Fibroblast of skin of scalp (primary cell): ENCODE data around the gene CMIP.
"Not testable (repeated sequence)": the region's sequence is repeated elsewhere in the genome, so short reads cannot be mapped to it uniquely, and the experiment has no call there.

ENCODE experiments used
- DNase-seq: peaks from one replicate; pipeline ENCODE4 v3.0.0-alpha.2; 2013

CMIP gene

DNA sequence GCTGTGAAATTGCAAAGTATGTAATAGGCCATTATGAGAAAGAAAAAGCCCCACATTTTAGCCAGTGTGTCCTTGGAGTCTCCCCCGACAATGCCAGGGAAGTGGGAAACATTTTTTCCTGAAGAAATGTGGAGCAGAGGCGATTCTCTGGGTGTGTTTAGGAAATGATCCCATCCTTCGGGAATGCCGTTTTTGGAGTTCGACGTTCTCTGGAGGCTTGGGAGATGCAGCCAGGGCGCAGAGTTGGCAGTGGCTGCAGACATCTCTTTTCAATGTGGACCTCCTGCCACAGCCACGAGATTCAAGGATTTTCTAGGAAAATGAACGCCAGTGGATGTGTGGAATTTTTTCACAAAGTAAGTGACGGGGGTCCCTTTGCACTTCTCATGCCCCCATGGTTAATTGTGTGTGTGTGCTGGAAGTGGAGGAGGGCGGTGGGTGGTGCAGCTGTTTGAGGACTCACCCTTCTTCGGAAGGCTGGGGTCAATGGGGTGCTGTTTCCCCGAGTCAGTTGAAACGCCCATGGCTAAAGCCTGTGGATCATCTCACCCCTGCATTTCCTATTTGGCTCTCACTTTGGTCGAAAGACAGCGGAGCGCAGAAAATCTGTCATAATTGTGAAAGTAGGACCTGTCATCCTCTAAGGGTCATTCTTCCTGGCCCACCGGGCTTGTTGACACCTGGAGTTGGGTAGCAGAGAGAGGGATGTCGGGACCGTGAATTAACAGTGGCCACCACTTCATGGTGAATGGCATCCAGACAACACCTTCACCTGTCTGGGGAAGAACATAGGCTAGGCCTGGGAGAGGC is 73.2 kb downstream of the CMIP start:
- peak; percentile 84 for DNase-seq

DNA sequence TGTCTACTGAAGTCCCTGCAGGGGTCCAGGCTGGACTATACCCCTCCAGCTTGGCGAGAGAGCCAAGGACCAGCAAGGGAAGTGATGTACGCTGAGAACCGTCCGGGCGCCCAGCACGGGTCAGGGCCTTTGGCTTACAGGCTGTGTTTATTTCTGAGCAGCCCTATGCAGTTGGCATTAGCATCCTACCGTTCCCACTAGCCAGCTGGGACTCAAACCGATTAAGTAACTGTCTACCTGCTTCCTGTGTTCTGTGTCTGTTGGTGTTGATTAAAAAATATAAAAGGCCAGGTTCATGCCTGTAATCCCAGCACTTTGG is 73.8 kb downstream of the CMIP start:
- no peak for DNase-seq

DNA sequence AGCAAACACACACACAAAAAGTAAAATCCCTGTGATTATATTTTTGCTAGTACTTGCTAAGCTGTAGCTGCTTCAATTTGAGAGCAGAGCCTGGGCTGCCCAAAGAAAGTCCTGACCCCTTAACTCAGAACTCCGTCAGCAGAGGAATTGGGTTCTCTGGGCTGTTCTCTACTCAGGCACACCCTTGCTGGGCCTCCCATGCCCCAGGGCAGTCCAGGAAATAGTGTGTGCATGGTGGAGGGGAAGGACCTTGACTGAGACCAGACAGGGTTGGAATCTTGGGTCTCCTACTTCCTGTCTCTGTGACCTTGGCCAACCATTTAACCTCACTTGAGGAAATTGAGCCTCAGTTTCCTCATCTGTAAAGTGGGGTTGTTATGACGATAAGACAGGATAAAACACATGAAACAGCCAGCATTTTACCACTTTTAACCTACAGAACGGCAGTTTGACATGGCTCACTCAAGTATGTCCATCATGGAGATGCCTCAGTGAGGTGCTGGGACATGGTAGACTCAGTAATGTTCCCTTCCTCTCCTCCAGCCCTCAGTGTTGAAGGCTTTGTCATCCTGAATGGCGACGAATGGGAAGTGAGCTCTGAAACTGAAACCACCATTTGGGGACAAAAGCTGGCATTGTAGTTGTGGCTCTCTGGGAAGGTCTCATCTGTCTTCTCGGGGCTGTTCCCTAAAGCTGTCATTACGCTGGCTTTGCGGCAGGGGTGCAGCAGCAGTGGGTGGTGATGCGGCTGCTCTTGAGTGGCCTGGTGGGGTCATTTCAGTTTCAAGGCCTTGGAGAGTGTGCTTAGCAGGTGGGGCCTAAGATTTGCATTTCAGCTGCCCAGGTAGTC is 74.9 kb downstream of the CMIP start:
- no peak for DNase-seq

DNA sequence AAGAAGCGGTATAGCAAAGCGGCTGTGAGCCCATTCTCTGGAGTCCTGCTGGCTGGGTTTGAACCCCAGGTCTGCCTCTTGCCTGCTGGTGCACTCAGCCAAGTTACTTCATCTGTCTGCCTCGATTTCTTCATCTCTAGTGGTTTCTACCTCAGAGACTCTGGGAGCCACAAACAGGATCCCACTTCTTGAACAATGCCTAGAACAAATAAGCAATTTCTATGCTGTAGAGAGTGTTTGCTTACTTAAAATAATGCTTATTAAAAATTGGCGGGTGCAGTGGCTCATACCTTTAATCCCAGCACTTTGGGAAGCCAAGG is 75.5 kb downstream of the CMIP start:
- DNase-seq: no peak

DNA sequence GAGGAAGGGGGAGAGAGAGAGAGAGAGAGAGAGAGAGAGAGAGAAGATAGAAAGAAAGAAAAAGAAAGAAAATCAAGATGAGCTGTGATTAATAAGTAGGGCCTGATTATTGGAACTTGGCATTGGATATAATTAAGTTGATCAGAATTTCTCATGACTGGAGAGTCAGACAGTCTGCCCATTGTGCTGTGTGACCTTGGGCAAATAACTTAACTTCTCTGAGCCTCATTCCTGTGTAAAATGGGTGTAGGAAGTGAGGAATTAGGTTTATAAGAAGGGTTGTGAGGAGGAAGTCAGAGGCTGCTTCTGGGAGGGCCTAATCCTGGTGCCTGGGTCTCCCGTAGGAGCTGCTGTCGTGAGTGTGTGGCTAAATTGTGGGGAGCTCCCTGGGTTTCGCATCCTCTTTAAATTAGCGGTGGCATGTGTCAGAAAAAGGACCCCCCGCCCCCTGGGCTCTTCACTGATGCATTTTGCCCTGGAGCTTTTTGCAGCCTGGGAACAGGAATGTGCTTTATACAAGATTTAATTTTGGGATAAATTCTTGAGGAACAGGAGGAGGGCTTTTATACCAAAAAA is 76.0 kb downstream of the CMIP start:
- DNase-seq: peak; percentile 38

DNA sequence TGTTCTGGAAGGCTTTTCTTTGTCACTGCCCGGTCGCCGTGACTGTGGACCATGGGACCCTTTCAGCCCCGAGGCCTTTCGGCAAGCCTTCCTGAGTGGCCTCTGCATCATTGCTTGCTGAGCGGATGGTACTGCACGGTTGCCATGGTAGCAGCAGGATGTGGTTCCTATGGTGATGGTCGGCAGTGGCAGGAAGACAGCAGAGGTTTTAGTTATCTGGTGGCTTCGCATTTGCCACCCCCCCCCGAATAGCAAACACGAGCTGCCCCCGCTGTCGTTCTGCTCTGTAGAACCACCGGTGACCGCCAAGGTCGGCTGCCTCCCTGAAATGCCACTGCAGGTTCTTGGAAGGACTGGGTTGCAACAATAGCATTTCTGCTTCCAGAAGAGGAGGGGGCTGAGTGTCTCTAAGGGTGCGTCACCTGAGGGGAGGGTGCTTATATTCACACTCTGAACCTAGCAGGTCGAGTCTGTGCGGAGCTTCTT is 76.6 kb downstream of the CMIP start:
- DNase-seq: no peak

DNA sequence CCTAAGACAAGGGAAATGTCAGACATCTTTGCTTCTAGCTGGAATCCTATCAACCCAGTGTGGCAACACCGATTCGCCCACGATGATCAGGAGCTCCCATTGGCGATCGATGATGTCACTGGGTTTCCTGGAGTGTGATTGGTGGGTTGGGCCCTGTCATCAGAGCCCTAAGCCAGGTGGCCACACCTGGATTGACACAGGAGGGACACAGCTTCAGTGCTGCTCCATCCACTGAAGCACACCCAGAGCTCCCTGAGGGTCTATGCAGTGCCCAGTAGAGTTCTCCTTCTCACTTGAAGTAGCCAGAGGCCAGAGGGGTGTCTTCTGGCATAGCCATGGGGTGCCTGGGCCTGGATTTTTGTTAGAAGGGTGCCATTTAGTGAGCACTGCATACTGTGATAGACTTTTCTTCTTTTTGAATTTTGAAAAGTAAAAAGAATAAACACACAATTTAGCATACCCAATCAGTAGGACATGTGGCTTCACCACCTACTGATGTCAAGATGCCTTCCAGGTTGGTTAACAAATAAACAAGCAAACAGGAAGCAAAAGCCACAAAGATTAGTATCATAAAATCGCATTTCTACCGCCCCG is 77.6 kb downstream of the CMIP start:
- DNase-seq: no peak

DNA sequence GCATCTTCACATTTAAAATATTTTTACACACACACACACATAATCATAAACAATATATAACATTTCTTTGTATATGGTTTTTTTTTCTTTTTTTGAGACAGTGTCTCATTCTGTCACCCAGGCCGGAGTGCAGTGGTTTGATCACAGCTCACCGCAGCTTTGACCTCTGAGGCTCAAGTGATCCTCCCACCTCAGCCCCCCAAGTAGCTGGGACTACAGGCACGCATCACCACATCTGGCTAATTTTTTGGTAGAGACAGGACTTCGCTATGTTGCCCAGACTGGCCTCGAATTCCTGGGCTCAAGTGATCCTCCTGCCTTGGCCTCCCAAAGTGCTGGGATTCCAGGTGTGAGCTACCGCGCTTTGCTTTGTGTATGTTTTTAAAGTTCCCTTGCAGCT is 78.2 kb downstream of the CMIP start:
- DNase-seq: not testable (repeated sequence)

DNA sequence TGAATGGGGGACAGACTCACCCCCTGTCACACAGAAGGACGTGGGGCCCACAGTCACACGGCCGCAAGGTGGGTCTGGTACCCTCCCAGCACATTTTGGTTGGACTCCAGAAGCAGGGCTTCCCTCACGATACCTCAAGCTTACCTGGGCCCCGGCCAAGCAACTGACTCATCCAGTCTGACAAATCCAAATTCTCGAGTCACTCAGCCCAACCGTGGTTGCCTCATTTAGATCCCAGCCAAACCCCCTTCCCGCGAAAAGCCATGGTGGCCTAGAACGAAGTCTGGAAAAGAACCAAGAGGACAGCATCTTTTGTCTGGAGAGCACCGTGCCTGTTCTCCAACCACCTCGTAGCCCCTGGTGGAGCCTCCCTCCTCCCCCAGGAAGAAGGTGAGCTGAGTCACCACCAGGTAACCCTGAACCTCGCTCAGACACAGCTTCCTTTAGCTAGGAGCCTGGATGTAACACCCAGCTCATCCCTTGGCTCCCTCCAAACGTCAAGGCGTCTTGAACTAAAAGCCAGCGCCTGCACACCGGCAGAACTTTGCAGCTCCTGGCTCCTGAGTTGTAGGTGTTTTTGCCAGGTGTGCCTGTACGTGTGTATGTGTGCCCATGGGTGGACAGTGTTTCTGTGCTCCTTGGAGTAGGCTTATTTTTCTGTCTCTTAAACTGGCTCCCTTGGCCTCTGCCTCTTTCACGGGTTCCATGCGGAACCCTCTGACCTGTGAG is 78.9 kb downstream of the CMIP start:
- DNase-seq: peak; percentile 75

DNA sequence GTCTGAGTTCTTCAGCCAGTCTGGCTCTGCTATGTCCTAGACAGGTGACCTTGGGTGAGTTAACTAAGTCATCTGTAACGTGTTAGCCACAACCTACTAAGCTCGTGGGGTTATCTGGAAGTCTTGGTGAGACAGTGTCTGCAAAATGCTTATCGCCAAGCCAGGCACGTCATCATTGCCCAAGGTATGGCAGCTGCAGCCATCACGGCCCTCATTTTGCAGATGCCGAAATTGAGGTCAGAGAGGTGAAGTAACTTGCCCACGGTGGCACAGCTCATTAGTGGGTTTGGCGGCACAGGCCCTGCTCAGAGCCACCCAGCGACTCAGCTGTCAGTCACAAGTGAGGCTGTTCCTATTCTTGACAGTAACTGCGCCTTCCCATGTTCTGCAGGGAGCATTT is 79.8 kb downstream of the CMIP start:
- no peak for DNase-seq

DNA sequence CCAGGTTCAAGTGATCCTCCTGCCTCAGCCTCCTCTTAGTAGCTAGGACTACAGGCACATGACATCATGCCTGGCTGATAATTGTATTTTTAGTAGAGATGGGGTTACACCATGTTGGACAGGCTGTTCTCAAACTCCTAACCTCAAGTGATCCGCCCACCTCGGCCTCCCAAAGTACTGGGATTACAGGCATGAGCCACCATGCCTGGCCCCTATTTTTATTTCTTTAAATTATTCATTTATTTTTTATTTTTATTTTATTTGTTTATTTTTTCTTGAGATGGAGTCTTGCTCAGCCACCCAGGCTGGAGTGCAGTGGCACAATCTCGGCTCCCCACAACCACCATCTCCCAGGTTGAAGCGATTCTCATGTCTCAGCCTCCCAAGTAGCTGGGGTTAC is 80.3 kb downstream of the CMIP start:
- not testable (repeated sequence) for DNase-seq

DNA sequence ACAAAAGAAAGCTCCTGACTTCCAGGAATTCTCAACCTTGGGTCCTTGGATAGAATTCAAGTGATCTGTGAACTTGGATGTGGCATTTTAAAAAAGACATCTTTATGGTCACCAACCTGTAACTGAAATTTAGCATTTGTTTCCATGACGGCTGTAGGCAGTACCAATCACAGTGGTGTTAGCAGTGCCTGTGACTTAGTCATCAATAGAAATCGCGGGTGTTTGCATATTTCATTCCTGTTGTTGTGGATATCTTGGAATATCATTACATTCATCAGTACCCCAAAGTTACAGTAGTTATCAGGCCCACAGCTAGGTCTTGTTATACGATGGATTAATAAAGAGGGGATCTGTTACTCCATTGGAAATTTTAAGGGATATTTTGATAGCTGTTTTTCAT is 81.6 kb downstream of the CMIP start:
- DNase-seq: peak; percentile 21

DNA sequence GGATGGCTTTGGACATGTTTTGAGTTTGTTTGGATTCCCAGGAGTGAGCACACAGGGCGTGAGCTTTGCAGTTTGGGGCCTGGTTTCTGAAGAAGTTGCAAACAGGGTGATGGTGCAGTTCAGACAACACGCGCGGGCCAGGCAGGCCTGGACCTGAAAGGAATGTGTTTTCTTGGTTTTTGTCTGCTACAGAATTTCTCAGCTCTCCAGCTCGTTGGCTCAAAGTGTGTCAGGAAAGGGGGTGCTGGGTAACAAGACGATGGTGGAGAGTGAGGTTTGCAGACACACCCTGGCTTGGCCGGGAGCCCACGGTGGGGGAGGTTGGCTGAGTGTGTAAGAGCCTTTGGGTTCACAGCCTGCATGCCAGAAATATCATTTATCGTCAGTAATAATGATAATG is 82.3 kb downstream of the CMIP start:
- peak; percentile 89 for DNase-seq

DNA sequence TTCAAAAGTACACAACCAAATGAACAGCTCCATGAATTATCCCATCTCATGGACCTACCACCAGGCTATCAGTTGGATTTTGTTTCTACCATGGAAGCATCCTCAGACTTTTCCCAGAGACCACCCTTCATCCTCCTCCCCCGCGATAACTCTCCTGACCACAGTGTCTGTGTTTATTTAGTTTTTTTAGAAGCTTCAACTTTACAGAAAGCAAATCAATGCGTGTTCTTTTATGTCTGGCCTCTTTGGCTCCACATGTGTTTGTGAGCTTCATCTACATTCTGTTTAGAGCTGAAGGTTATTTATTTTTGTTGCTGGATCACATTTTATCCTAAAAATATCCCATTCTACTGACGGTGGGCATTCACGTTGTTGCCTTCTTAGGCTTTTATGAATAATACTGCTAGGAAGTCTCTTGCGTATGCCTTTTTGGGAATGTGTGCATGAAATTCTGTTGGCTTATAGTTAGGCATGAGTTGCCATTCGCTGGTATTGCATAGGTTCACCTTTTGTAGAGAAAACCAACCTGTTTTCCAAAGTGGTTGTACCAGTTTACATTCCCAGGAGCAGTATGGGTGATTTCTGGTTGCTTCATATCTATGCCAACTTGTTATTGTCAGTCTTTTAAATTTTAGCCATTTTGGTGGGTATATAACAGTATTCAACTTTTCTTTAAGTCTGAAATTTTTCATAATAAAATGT is 83.0 kb downstream of the CMIP start:
- DNase-seq: no peak

DNA sequence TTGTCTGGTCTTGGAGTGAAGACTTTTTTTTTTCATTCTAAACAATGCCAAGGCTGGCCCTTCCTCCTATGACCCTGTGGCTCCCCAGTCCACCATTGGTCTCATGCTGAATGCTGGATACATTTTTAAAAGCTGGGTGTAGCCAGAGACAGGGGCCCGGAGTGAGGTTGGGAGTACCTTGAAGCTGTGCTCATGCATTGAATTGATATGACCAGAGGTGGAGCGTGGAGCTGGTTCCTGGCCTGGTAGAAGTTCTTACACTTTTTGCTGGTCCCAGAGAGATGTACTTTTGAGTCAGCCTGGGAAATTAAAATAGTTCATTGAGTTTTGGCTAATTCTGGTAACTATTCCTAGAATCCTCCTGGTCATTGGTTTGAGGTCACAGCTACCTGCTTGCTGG is 83.6 kb downstream of the CMIP start:
- DNase-seq: no peak

DNA sequence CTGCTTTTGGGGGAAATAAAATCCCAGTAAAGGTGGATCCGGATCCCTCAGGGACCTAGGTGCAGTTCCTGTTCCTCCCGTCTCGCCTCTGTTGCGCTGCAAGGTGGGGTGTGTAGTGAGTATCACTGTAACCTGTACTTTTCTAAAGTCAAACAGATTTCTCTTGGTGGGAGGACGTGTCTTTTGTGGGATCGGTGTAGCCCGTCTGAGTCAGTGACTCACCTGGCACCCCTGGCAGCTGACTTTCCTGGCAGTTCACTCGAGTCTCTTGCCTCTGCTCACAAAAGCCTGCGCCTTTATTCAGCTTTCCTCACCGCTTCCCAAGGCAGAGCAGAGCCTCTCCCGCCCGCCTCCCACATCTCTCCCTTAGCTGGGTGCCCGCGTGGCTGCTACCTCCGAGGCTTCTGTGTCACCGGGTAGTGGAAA is 85.7 kb downstream of the CMIP start:
- DNase-seq: no peak

DNA sequence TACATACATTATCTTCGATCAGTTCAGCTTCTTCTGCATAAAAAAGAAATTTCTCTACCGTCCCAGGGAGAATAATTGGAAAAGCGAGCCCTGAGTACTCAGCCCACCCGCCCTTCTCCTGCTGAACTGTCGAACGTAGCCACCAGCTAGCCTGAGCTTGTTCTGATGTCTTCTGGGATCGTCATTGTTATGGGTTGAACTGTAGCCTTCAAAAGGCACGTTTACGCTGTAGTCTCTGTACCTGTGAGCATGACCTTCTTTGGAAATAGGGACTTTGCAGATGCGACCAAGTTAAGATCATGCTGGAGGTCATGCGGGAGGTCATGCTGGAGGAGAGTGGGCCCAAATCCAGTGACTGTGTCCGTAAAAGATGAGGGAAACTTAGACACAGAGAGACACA is 86.2 kb downstream of the CMIP start:
- DNase-seq: no peak

DNA sequence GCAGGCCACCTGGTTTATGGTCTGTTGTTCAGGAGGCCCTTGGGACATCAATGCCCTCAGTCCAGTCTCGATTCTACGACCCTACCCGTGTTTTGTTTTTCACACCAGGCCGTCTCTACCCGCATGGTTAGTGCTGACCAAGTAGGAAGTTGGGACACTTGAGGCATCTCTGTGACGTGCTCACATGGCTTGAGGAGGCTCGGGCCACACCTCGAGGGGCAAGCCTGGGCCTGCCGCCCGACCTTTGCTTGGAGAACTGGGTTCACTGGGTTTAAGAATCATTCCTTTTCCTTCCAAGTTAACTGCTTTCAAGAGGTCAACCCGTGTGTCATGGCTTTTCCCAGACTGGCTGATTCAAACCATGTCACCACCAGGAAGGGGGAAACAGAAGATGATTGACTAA is 86.8 kb downstream of the CMIP start:
- DNase-seq: no peak

DNA sequence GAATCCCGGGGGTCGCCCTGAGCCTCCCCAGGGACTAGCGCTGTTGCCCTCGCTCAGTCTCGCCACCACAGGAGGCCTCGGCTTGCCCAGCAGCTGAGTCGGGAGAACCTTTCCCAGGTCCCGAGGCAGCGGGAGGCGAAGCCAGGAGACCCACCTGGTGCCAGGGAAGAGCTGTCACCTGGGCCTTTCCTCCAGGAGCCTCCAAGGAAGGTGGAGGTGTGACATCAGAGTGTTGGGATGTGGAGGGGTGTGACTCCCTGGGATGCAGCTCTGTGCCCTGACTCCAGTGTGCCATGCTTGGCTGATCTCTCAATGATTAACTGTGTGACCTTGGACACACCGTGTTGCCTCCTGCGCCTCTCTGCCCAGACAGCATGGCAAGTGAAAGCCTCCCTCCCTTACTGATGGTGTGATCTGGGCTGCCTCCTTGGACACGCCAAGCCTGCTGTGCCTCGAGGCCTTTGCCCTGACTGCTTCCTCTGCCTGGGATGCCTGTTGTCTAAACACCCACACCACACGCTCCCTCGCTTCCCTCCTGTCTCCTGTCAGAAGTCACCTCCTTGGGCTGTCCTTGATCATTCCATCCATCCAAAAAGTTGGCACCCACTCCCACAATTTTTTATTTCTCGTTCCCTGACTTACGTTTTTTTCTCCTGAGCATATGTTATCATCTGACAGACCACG is 88.0 kb downstream of the CMIP start:
- no peak for DNase-seq

DNA sequence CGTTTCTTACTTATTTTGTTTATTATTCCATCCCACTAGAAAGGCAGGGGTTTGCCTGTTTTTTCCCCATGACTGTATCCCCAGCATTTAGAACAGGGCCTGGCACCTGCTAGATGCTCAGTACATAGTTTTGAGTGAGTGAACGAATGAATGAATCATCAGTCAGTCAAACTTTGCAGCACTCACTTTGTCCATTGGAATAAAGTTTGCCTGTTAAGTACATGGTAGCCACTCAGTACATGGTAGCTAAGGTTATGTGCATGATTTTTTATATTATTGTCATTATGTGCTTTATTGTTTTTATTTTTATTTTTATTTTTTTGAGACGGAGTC is 88.5 kb downstream of the CMIP start:
- DNase-seq: no peak

DNA sequence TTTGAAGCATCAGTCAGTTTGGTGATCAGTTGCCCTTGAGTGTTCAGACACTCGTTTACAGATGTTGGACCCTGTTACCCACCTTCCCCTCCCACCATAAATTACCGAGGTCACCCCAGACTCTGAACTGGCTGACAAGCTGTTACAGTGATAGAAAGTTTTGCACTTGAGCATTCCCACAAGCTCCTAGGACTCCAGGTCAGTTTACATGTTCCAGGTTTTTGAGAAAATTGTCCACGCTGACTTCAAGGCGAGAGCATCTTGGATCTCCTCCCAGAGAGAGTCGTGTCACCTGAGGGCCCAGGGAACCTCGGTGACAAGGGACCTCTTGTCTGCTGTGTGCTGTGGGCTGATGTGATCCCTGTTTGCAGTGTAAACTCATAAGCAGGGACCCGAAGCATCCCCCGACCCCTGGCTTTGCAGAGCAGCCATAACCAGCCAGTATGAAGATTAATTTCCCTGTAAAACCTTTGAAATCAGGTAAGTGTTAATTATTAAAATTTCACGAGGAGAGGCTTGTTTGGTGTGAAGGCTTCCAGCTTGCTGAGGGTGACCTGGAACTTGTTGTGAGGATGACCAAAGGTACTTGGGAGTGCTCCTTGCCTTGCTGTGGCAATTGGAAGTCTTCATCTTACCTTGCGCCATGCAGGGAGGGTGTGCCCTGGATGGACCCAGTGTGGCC is 91.2 kb downstream of the CMIP start:
- DNase-seq: no peak
